ENCODE measurements around the gene ALDH5A1. TPM values are rescaled to one million over a fixed set of nuclear protein-coding genes. Genes with fewer than 3 reads are reported as not detected.

ALDH5A1 gene
- total and polyA plus RNA-seq, 11 donors, result 3.0 to 35.5 (median 19.7) TPM

GRCh38 chr6:24522228-24523176 lies 27.7 kb downstream of the ALDH5A1 start:
- TF ChIP-seq POLR2A (IDR thresholded peaks at IDR 0.05), result no peak
- TF ChIP-seq CTCF (IDR thresholded peaks at IDR 0.05), result no peak
- intact Hi-C loops (cut with DNase I), result loop anchor here in 3 of 10 donors (5.0 to 10.0 kb wide), 2 partner anchors 90 to 98 kb away; no protein-coding TSS in a partner anchor
- WGBS, 4 donors, result 81 to 87% (median 85%) methylated on average over 13 of the region's 13 CpGs
- no peak overlapping the region for H3K4me3 ChIP-seq
- H3K27ac ChIP-seq, result no peak overlapping the region
- no peak for DNase-seq
- no peaks in the 10 kb centered on the region for H3K4me1 ChIP-seq
- H3K9me3 ChIP-seq, result no peaks in the 10 kb centered on the region
- peaks cover 0 to 35% (median 9%) of the 10 kb centered on the region in 9 donors for H3K36me3 ChIP-seq
- ATAC-seq, result no peak
- H3K27me3 ChIP-seq, result no peaks in the 10 kb centered on the region

DNA sequence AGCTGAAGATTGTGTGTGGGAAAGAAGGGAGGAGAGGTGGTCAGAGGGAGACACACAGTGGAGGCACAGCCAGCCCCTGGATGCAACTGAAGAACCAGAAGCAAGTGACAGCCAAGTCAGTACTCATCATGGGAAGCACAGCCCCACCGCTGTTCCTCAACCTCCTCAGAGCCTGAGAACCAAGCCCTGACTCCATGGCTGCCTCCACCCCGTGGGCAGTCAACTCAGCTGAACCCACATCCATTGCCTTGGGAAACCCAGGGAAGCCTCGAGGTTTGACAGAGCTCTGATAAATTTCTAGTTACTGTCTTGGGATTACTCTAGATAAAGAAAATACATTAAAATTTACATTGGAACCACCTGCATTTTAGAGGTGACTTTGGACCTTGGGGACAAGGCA lies 29.6 kb downstream of the ALDH5A1 start:
- DNase-seq, result no peak

GRCh38 chr6:24524805-24525204 lies 30.0 kb downstream of the ALDH5A1 start:
- intact Hi-C loops (cut with DNase I), result loop anchor here in 3 of 10 donors (5.0 to 10.0 kb wide), 2 partner anchors 93 to 100 kb away; no protein-coding TSS in a partner anchor
- TF ChIP-seq POLR2A (IDR thresholded peaks at IDR 0.05) (no peak), CTCF (IDR thresholded peaks at IDR 0.05) (peak in 3 of 12 donors; percentile 9 to 21 (median 10))

More for the DNA sequence above, 29.6 kb downstream of the ALDH5A1 start:
- H3K4me1 ChIP-seq, result no peaks in the 10 kb centered on the region
- TF ChIP-seq POLR2A (IDR thresholded peaks at IDR 0.05) (no peak), CTCF (IDR thresholded peaks at IDR 0.05) (no peak)
- H3K36me3 ChIP-seq, result peaks cover 0 to 24% (median 6%) of the 10 kb centered on the region in 9 donors
- 63 to 96% (median 82%) methylated on average over 3 of the region's 3 CpGs for WGBS, 4 donors
- H3K27me3 ChIP-seq, result no peaks in the 10 kb centered on the region
- intact Hi-C loops (cut with DNase I), result loop anchor here in 3 of 10 donors (5.0 to 10.0 kb wide), 2 partner anchors 92 to 100 kb away; no protein-coding TSS in a partner anchor
- no peak for ATAC-seq
- no peak overlapping the region for H3K27ac ChIP-seq
- H3K4me3 ChIP-seq, result no peak overlapping the region
- no peaks in the 10 kb centered on the region for H3K9me3 ChIP-seq

DNA sequence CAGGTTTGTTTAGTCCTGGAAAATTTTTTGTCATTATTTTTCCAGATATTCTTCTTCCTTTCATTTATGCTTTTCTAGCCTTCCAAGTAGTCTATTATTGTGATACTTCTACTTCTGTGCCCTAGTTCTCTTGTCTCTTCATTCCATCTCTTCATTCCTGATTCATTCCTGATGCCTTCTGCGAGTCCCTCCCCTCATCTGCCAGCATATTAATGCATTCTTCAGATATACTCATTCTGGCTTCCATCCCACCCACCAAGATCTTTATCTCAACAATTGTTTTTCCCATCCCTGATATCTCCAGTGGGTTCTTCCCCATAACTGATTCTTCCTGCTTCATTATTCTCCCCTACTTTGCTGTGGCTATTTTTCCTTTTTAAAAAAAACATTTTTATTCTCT lies 35.2 kb downstream of the ALDH5A1 start:
- no peaks in the 10 kb centered on the region for H3K4me1 ChIP-seq
- intact Hi-C loops (cut with DNase I), result loop anchor here in 1 of 10 donors (10.0 kb wide), 1 partner anchor 105 kb away; no protein-coding TSS in a partner anchor
- 64 to 88% (median 77%) methylated on average over 1 of the region's 1 CpG for WGBS, 4 donors
- H3K27me3 ChIP-seq, result no peaks in the 10 kb centered on the region
- peaks cover 0 to 47% (median 25%) of the 10 kb centered on the region in 9 donors for H3K36me3 ChIP-seq
- H3K27ac ChIP-seq, result no peak overlapping the region
- ATAC-seq (no peak), DNase-seq (no peak)
- H3K9me3 ChIP-seq, result no peaks in the 10 kb centered on the region
- TF ChIP-seq CTCF (IDR thresholded peaks at IDR 0.05), result no peak
- no peak for TF ChIP-seq POLR2A (IDR thresholded peaks at IDR 0.05)
- H3K4me3 ChIP-seq, result no peak overlapping the region

More at GRCh38 chr6:24524805-24525204, 30.0 kb downstream of the ALDH5A1 start:
- H3K27me3 ChIP-seq, result no peaks in the 10 kb centered on the region
- DNase-seq (no peak), ATAC-seq (no peak)
- H3K4me1 ChIP-seq, result no peaks in the 10 kb centered on the region
- H3K27ac ChIP-seq, result no peak overlapping the region
- H3K4me3 ChIP-seq, result no peak overlapping the region
- H3K9me3 ChIP-seq, result no peaks in the 10 kb centered on the region
- H3K36me3 ChIP-seq, result peaks cover 0 to 20% (median 6%) of the 10 kb centered on the region in 9 donors
- WGBS, 4 donors, result 62 to 73% (median 64%) methylated on average over 5 of the region's 5 CpGs
